Hepatocyte (in vitro differentiated cells): ENCODE data around the gene DOCK3. TPM values are rescaled to one million over a fixed set of nuclear protein-coding genes. Genes with fewer than 3 reads are reported as not detected.
"Not testable (repeated sequence)": the region's sequence is repeated elsewhere in the genome, so short reads cannot be mapped to it uniquely, and the experiment has no call there.

Source experiments
- DNase-seq: peaks from one replicate; pipeline ENCODE4 v3.0.0-alpha.2; 2016; ENCODE audit warnings: low spot score
- H2AFZ ChIP-seq: fragments of 200-600 bp; sonication (generic); 2 replicates; pipeline ENCODE4 v1.6.0; 2016; ENCODE audit warnings: antibody characterized with exemption, mild to moderate bottlenecking
- H3K27ac ChIP-seq: fragments of 200-600 bp; sonication (generic); 2 replicates; pipeline ENCODE4 v1.5.1; 2016; ENCODE audit warnings: mild to moderate bottlenecking
- H3K27me3 ChIP-seq: fragments of 200-600 bp; sonication (generic); 2 replicates; pipeline ENCODE4 v1.6.1; 2016
- H3K36me3 ChIP-seq: fragments of 200-600 bp; sonication (generic); replicated peaks from 2 replicates; pipeline ENCODE4 v1.5.1; 2016; ENCODE audit warnings: low read depth; ENCODE audit not compliant: insufficient read depth
- H3K4me1 ChIP-seq: fragments of 200-600 bp; sonication (generic); 2 replicates; pipeline ENCODE4 v1.5.1; 2016; ENCODE audit warnings: mild to moderate bottlenecking, moderate library complexity; ENCODE audit not compliant: insufficient read depth
- H3K4me2 ChIP-seq: fragments of 200-600 bp; sonication (generic); 2 replicates; pipeline ENCODE4 v1.6.0; 2016
- H3K4me3 ChIP-seq: fragments of 200-600 bp; sonication (generic); 2 replicates; pipeline ENCODE4 v1.5.1; 2016; ENCODE audit warnings: mild to moderate bottlenecking
- H3K79me2 ChIP-seq: fragments of 200-600 bp; sonication (generic); 2 replicates; pipeline ENCODE4 v1.6.0; 2017; ENCODE audit warnings: mild to moderate bottlenecking
- H3K9me2 ChIP-seq: fragments of 200-600 bp; sonication (generic); replicated peaks from 2 replicates; pipeline ENCODE4 v1.6.0; 2017; ENCODE audit warnings: mild to moderate bottlenecking; ENCODE audit not compliant: insufficient read depth
- H3K9me3 ChIP-seq: fragments of 200-600 bp; sonication (generic); 2 replicates; pipeline ENCODE4 v1.5.1; 2016; ENCODE audit warnings: low read depth, mild to moderate bottlenecking
- H4K20me1 ChIP-seq: fragments of 200-600 bp; sonication (generic); 2 replicates; pipeline ENCODE4 v1.6.0; 2016; ENCODE audit warnings: mild to moderate bottlenecking; ENCODE audit not compliant: insufficient read depth, poor library complexity, severe bottlenecking
- CTCF ChIP-seq: fragments of 200-600 bp; sonication (generic); IDR thresholded peaks from 2 replicates; pipeline ENCODE4 v1.5.1; 2016; ENCODE audit warnings: antibody characterized with exemption, mild to moderate bottlenecking; ENCODE audit not compliant: poor library complexity
- EZH2 ChIP-seq: fragments of 200-600 bp; sonication (generic); IDR thresholded peaks from 2 replicates; pipeline ENCODE4 v1.6.1; 2016; ENCODE audit warnings: antibody characterized with exemption, mild to moderate bottlenecking, borderline replicate concordance
- EZH2phosphoT487 ChIP-seq: fragments of 200-600 bp; sonication (generic); IDR thresholded peaks from one replicate; pipeline ENCODE4 v1.6.1; 2018; ENCODE audit warnings: antibody characterized with exemption, mild to moderate bottlenecking, low read depth, moderate library complexity; ENCODE audit not compliant: unreplicated experiment, severe bottlenecking
- WGBS: methylation state at CpG from one replicate; pipeline ENCODE4 v1.1.6; 2016; ENCODE audit warnings: low lambda C conversion rate; ENCODE audit errors: missing lambda C conversion rate; 5-methylcytosine and 5-hydroxymethylcytosine counted together
- polyA plus RNA-seq: library from polyadenylated mRNA; unstranded; fragments of >200 nt; fragmentation: Nextera tagmentation; extraction: Ambion mirVana; gene quantifications from 2 replicates; pipeline ENCODE4 v1.2.1, GENCODE V29; 2016
- total RNA-seq: library from RNA; depleted of rRNA; stranded (reverse); fragments of >200 nt; gene quantifications from 2 replicates; pipeline ENCODE4 v1.2.3, GENCODE V29; 2014

The DOCK3 gene
- total and polyA plus RNA-seq, 2 experiments from 2014 or later, result 0.77 to 1.6 TPM

- WGBS, result 44% methylated on average over 1 of the region's 1 CpG
- Histone ChIP-seq H3K27me3 (no peaks in the 10 kb centered on the region), H3K36me3 (no peaks in the 10 kb centered on the region), H3K4me3 (no peak overlapping the region), H4K20me1 (no peaks in the 10 kb centered on the region), H2AFZ (no peak overlapping the region), H3K9me2 (no peaks in the 10 kb centered on the region), H3K4me1 (no peaks in the 10 kb centered on the region), H3K9me3 (no peaks in the 10 kb centered on the region), H3K27ac (no peak overlapping the region), H3K4me2 (no peak overlapping the region), H3K79me2 (no peaks in the 10 kb centered on the region)
- no peak for TF ChIP-seq EZH2
- TF ChIP-seq EZH2phosphoT487, result no peak
- TF ChIP-seq CTCF, result no peak
- DNase-seq, result peak; percentile 5
These were observed 388.3 kb downstream of the DOCK3 start for GRCh38 chr3:51063053-51063452.

GRCh38 chr3:51075221-51075775 is 400.6 kb downstream of the DOCK3 start:
- no peaks in the 10 kb centered on the region for H3K9me2 ChIP-seq
- H3K27me3 ChIP-seq, result no peaks in the 10 kb centered on the region
- H2AFZ ChIP-seq, result no peak overlapping the region
- no peaks in the 10 kb centered on the region for H4K20me1 ChIP-seq
- DNase-seq, result no peak
- no peak overlapping the region for H3K4me2 ChIP-seq
- TF ChIP-seq CTCF, result no peak
- no peak for TF ChIP-seq EZH2phosphoT487
- no peak for TF ChIP-seq EZH2
- no peaks in the 10 kb centered on the region for H3K9me3 ChIP-seq
- WGBS, result 82% methylated on average over 2 of the region's 2 CpGs
- H3K79me2 ChIP-seq, result no peaks in the 10 kb centered on the region
- H3K4me1 ChIP-seq, result no peaks in the 10 kb centered on the region
- H3K27ac ChIP-seq, result no peak overlapping the region
- H3K4me3 ChIP-seq, result no peak overlapping the region
- no peaks in the 10 kb centered on the region for H3K36me3 ChIP-seq

GRCh38 chr3:51082363-51082762 is 407.6 kb downstream of the DOCK3 start:
- TF ChIP-seq EZH2phosphoT487 (no peak), EZH2 (no peak), CTCF (no peak)
- 100% methylated on average over 2 of the region's 2 CpGs for WGBS

GRCh38 chr3:51083490-51083889 is 408.8 kb downstream of the DOCK3 start:
- Histone ChIP-seq H3K9me2 (no peaks in the 10 kb centered on the region), H3K4me2 (no peak overlapping the region), H3K4me1 (no peaks in the 10 kb centered on the region), H2AFZ (no peak overlapping the region), H3K79me2 (no peaks in the 10 kb centered on the region), H4K20me1 (no peaks in the 10 kb centered on the region), H3K9me3 (peaks cover 14% of the 10 kb centered on the region), H3K4me3 (no peak overlapping the region), H3K27me3 (no peaks in the 10 kb centered on the region), H3K27ac (no peak overlapping the region), H3K36me3 (no peaks in the 10 kb centered on the region)
- TF ChIP-seq CTCF, result no peak
- TF ChIP-seq EZH2phosphoT487, result no peak
- no peak for TF ChIP-seq EZH2
- no peak for DNase-seq
- WGBS, result 98% methylated on average over 2 of the region's 2 CpGs

More at GRCh38 chr3:51082363-51082762, 407.6 kb downstream of the DOCK3 start:
- no peaks in the 10 kb centered on the region for H3K36me3 ChIP-seq
- no peaks in the 10 kb centered on the region for H3K9me2 ChIP-seq
- H3K4me1 ChIP-seq, result no peaks in the 10 kb centered on the region
- H4K20me1 ChIP-seq, result no peaks in the 10 kb centered on the region
- no peak overlapping the region for H3K4me2 ChIP-seq
- H3K79me2 ChIP-seq, result no peaks in the 10 kb centered on the region
- no peak overlapping the region for H2AFZ ChIP-seq
- peaks cover 14% of the 10 kb centered on the region for H3K9me3 ChIP-seq
- H3K4me3 ChIP-seq, result no peak overlapping the region
- H3K27me3 ChIP-seq, result no peaks in the 10 kb centered on the region
- H3K27ac ChIP-seq, result no peak overlapping the region
- DNase-seq, result no peak

- 33% methylated on average over 6 of the region's 6 CpGs for WGBS
- not testable (repeated sequence) for H3K9me2 ChIP-seq, H3K36me3 ChIP-seq, H3K27ac ChIP-seq, H3K9me3 ChIP-seq, H3K4me2 ChIP-seq, H3K4me1 ChIP-seq, H3K79me2 ChIP-seq, H3K27me3 ChIP-seq, H2AFZ ChIP-seq, H3K4me3 ChIP-seq, H4K20me1 ChIP-seq
- DNase-seq, result peak; percentile 46
These were observed 417.4 kb downstream of the DOCK3 start for GRCh38 chr3:51092141-51092540.

- not testable (repeated sequence) for H3K27me3 ChIP-seq, H3K79me2 ChIP-seq, H3K4me1 ChIP-seq, H3K9me2 ChIP-seq, H3K9me3 ChIP-seq, H4K20me1 ChIP-seq, H2AFZ ChIP-seq, DNase-seq, H3K4me2 ChIP-seq, H3K36me3 ChIP-seq, H3K4me3 ChIP-seq, H3K27ac ChIP-seq
- 26% methylated on average over 1 of the region's 1 CpG for WGBS
These were observed 420.1 kb downstream of the DOCK3 start for GRCh38 chr3:51094838-51095237.
